Osteoblast (primary cell): ENCODE measurements around the gene PARP14. TPM values are rescaled to one million over a fixed set of nuclear protein-coding genes. Genes with fewer than 3 reads are reported as not detected.
A peak's percentile ranks its signal among the peaks of the same experiment; 100 is the strongest.
"Not testable (repeated sequence)": the region's sequence is repeated elsewhere in the genome, so short reads cannot be mapped to it uniquely, and the experiment has no call there.

ENCODE experiments used
- DNase-seq: peaks from one replicate; pipeline ENCODE4 v3.0.0; 2011; ENCODE audit warnings: low spot score, mixed read lengths; ENCODE audit not compliant: insufficient read length; ENCODE audit errors: missing footprints
- H2AFZ ChIP-seq: 2 replicates; pipeline ENCODE4 v1.6.0; 2011; ENCODE audit warnings: mild to moderate bottlenecking, low read length
- H3K27ac ChIP-seq: 2 replicates; pipeline ENCODE4 v1.5.1; 2011; ENCODE audit warnings: mild to moderate bottlenecking, low read depth, low read length, moderate library complexity
- H3K27me3 ChIP-seq: 2 replicates; pipeline ENCODE4 v1.6.0; 2012; ENCODE audit warnings: mild to moderate bottlenecking, control low read depth, inconsistent platforms, low read length, moderate library complexity; ENCODE audit not compliant: insufficient read depth
- H3K36me3 ChIP-seq: 2 replicates; pipeline ENCODE4 v1.5.1; 2011; ENCODE audit warnings: mild to moderate bottlenecking, low read length, control low read depth, moderate library complexity; ENCODE audit not compliant: insufficient read depth
- H3K4me1 ChIP-seq: 2 replicates; pipeline ENCODE4 v1.5.1; 2011; ENCODE audit warnings: mild to moderate bottlenecking, low read length, control low read depth, moderate library complexity; ENCODE audit not compliant: insufficient read depth
- H3K4me2 ChIP-seq: 2 replicates; pipeline ENCODE4 v1.6.0; 2011; ENCODE audit warnings: mild to moderate bottlenecking, low read length; ENCODE audit not compliant: insufficient read depth
- H3K4me3 ChIP-seq: fragments of 200-600 bp; sonication (generic); 3 replicates; pipeline ENCODE4 v1.5.1; 2012; ENCODE audit warnings: mild to moderate bottlenecking, low read length, inconsistent platforms; ENCODE audit not compliant: insufficient read depth
- H3K79me2 ChIP-seq: 2 replicates; pipeline ENCODE4 v1.6.0; 2012; ENCODE audit warnings: mild to moderate bottlenecking, low read length, control low read depth, inconsistent platforms; ENCODE audit not compliant: insufficient read depth
- H3K9me3 ChIP-seq: 2 replicates; pipeline ENCODE4 v1.5.1; 2011; ENCODE audit warnings: low read depth, low read length, control low read depth
- H4K20me1 ChIP-seq: 2 replicates; pipeline ENCODE4 v1.6.0; 2012; ENCODE audit warnings: mild to moderate bottlenecking, low read length, control low read depth; ENCODE audit not compliant: insufficient read depth
- CTCF ChIP-seq: IDR thresholded peaks from 2 replicates; pipeline ENCODE4 v1.5.1; 2011; ENCODE audit warnings: mild to moderate bottlenecking, low read depth, low read length, moderate library complexity; ENCODE audit errors: extremely low read depth
- total RNA-seq: library from RNA; depleted of rRNA; stranded (reverse); fragments of >200 nt; gene quantifications from 2 replicates; pipeline ENCODE4 v1.2.3, GENCODE V29; 2012

The PARP14 gene
- total RNA-seq, 1 donor = 84.3 TPM

DNA sequence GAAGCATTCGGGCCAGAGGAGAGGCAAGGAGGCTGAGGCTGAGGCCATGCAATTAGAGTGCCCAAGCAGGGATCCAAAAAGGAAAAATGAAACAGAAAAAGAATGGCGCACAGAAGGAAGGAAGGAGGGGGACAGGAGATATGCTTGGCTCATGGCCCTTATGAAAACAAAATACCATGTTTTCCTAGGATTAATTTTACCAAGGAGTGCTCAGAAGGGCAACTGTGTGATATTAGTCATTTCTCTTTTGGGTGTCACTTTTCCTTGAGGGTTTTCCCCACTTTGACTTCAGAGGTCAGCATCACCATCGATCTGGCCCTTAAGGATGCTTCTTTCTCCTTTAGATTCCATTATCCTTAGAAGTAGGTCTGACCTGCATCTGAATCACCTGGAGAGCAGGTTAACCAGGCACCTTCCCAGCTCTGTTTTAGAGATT, 1.4 kb downstream of the PARP14 start:
- Histone ChIP-seq H3K9me3 (no peaks in the 10 kb centered on the region), H2AFZ (no peak overlapping the region), H3K27me3 (no peaks in the 10 kb centered on the region), H3K79me2 (peaks cover 14% of the 10 kb centered on the region), H3K4me3 (peak overlapping the region; percentile 84), H4K20me1 (no peaks in the 10 kb centered on the region), H3K4me2 (peak overlapping the region; percentile 84), H3K36me3 (peaks cover 1% of the 10 kb centered on the region), H3K4me1 (peaks cover 25% of the 10 kb centered on the region), H3K27ac (no peak overlapping the region)
- no peak for DNase-seq
- no peak for TF ChIP-seq CTCF

GRCh38 chr3:122682778-122683411, 2.3 kb downstream of the PARP14 start:
- not testable (repeated sequence) for H3K27ac ChIP-seq, H3K4me3 ChIP-seq, H4K20me1 ChIP-seq, DNase-seq, H3K9me3 ChIP-seq, H2AFZ ChIP-seq, H3K4me2 ChIP-seq, H3K27me3 ChIP-seq
- Histone ChIP-seq H3K79me2 (peaks cover 14% of the 10 kb centered on the region), H3K4me1 (peaks cover 24% of the 10 kb centered on the region), H3K36me3 (peaks cover 10% of the 10 kb centered on the region)

DNA sequence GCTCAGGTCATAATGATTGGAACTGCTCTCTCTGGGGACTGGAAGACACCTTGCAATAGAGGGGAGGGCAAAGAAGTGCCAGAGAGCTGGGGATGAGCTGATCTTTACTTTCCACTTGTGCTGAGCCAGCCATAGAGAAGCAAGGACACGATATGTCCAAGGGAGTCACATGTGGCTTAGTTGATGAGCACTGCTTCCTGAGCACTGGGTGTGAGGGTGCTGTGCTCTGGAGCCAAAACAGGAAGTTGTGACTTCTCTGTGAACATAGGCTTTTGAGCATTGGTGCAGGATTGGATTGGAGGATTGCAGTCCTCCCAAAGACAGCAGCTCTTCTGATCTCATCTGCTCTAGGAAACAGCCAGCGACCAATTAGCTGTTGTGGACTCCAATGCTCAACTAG, 6.7 kb downstream of the PARP14 start:
- no peak for DNase-seq
- Histone ChIP-seq H3K4me2 (no peak overlapping the region), H3K4me3 (no peak overlapping the region), H3K27ac (no peak overlapping the region), H3K36me3 (peaks cover 16% of the 10 kb centered on the region), H3K9me3 (no peaks in the 10 kb centered on the region), H3K79me2 (peaks cover 5% of the 10 kb centered on the region), H3K27me3 (no peaks in the 10 kb centered on the region), H2AFZ (no peak overlapping the region), H3K4me1 (peaks cover 6% of the 10 kb centered on the region), H4K20me1 (no peaks in the 10 kb centered on the region)
- no peak for TF ChIP-seq CTCF

DNA sequence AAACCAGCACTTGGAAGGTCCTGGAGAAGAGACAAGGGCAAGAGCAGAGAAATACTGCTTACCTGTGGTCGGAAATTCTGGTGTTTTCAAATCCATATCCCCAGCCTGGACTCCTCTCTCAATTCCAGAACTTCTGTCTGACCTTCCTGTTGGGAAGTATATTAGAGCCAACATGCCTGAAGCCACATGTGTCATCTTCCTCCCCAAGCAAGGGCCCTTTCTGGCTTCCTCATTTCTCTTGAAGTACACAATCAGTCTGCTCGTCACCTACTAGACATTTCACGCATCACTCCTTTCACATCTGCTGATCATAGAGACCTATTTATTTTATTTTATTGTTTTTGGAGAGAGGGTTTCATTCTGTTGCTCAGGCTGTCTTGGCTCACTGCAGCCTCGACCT, 8.4 kb downstream of the PARP14 start:
- no peak for DNase-seq
- no peaks in the 10 kb centered on the region for H3K27me3 ChIP-seq
- peaks cover 6% of the 10 kb centered on the region for H3K4me1 ChIP-seq
- H3K4me3 ChIP-seq = no peak overlapping the region
- no peaks in the 10 kb centered on the region for H3K79me2 ChIP-seq
- no peak for TF ChIP-seq CTCF
- no peaks in the 10 kb centered on the region for H3K9me3 ChIP-seq
- no peaks in the 10 kb centered on the region for H4K20me1 ChIP-seq
- H3K27ac ChIP-seq = no peak overlapping the region
- no peak overlapping the region for H3K4me2 ChIP-seq
- no peak overlapping the region for H2AFZ ChIP-seq
- peaks cover 26% of the 10 kb centered on the region for H3K36me3 ChIP-seq
